Measurements from ENCODE around the gene ATP5F1E. TPM values are rescaled to one million over a fixed set of nuclear protein-coding genes. Genes with fewer than 3 reads are reported as not detected.

ATP5F1E gene
- 102 TPM for total RNA-seq (ENCODE audit: unreplicated experiment)
- long read RNA-seq, transcript ATP5F1E-201 (3 exons, 3,665 nt): major isoform, 592 of 593 reads
- long read RNA-seq, partial matches to known transcripts: 1 of 593 reads
- long read RNA-seq, other reads (novel, unspliced or antisense): 0 of 593 reads

- peaks cover 38% of the 10 kb centered on the region for H3K36me3 Mint-ChIP-seq (ENCODE audit: low read depth, unreplicated experiment)
- peak within 1 kb of the TSS; percentile 98 for H3K27ac Mint-ChIP-seq (ENCODE audit: unreplicated experiment)
- H3K4me3 Mint-ChIP-seq (ENCODE audit: unreplicated experiment): peak within 1 kb of the TSS; percentile 97
- no peak for TF ChIP-seq CTCF (IDR thresholded peaks at IDR 0.05; ENCODE audit: unreplicated experiment)
- H3K9me3 Mint-ChIP-seq (ENCODE audit: unreplicated experiment): no peaks in the 10 kb centered on the region
- DNase-seq (ENCODE audit: low spot score): peak; percentile 98
- H3K27me3 Mint-ChIP-seq (ENCODE audit: unreplicated experiment): peaks cover 2% of the 10 kb centered on the region
- H3K4me1 Mint-ChIP-seq (ENCODE audit: unreplicated experiment): peaks cover 34% of the 10 kb centered on the region
Measured at GRCh38 chr20:59032023-59032712, at the start of gene ATP5F1E. TSS of gene ATP5F1E (minus strand) at chr20:59032335. CDS start at chr20:59032251, 84 bp downstream.

GRCh38 chr20:59081036-59081435 is 48.9 kb upstream of the ATP5F1E start:
- Mint-ChIP-seq H3K4me3 (ENCODE audit: unreplicated experiment) (no peak overlapping the region), H3K36me3 (ENCODE audit: low read depth, unreplicated experiment) (no peaks in the 10 kb centered on the region), H3K4me1 (ENCODE audit: unreplicated experiment) (peaks cover 12% of the 10 kb centered on the region), H3K9me3 (ENCODE audit: unreplicated experiment) (no peaks in the 10 kb centered on the region), H3K27ac (ENCODE audit: unreplicated experiment) (peak overlapping the region; percentile 30), H3K27me3 (ENCODE audit: unreplicated experiment) (no peaks in the 10 kb centered on the region)
- no peak for DNase-seq (ENCODE audit: low spot score)
- TF ChIP-seq CTCF (IDR thresholded peaks at IDR 0.05; ENCODE audit: unreplicated experiment): no peak

- H3K27ac Mint-ChIP-seq (ENCODE audit: unreplicated experiment): no peak overlapping the region
- TF ChIP-seq CTCF (IDR thresholded peaks at IDR 0.05; ENCODE audit: unreplicated experiment): no peak
- H3K9me3 Mint-ChIP-seq (ENCODE audit: unreplicated experiment): no peaks in the 10 kb centered on the region
- no peak for DNase-seq (ENCODE audit: low spot score)
- H3K4me1 Mint-ChIP-seq (ENCODE audit: unreplicated experiment): peaks cover 12% of the 10 kb centered on the region
- H3K4me3 Mint-ChIP-seq (ENCODE audit: unreplicated experiment): no peak overlapping the region
- peaks cover 1% of the 10 kb centered on the region for H3K27me3 Mint-ChIP-seq (ENCODE audit: unreplicated experiment)
- H3K36me3 Mint-ChIP-seq (ENCODE audit: low read depth, unreplicated experiment): no peaks in the 10 kb centered on the region
Measured at GRCh38 chr20:59078231-59078630, 46.1 kb upstream of the ATP5F1E start.

GRCh38 chr20:59077705-59078104 is 45.6 kb upstream of the ATP5F1E start:
- Mint-ChIP-seq H3K4me3 (ENCODE audit: unreplicated experiment) (no peak overlapping the region), H3K4me1 (ENCODE audit: unreplicated experiment) (peaks cover 12% of the 10 kb centered on the region), H3K9me3 (ENCODE audit: unreplicated experiment) (no peaks in the 10 kb centered on the region), H3K36me3 (ENCODE audit: low read depth, unreplicated experiment) (no peaks in the 10 kb centered on the region), H3K27ac (ENCODE audit: unreplicated experiment) (no peak overlapping the region), H3K27me3 (ENCODE audit: unreplicated experiment) (peaks cover 1% of the 10 kb centered on the region)
- TF ChIP-seq CTCF (IDR thresholded peaks at IDR 0.05; ENCODE audit: unreplicated experiment): no peak
- no peak for DNase-seq (ENCODE audit: low spot score)

GRCh38 chr20:59075934-59076508 is 43.9 kb upstream of the ATP5F1E start:
- no peak for DNase-seq (ENCODE audit: low spot score)
- H3K4me1 Mint-ChIP-seq (ENCODE audit: unreplicated experiment): peaks cover 8% of the 10 kb centered on the region
- peaks cover 1% of the 10 kb centered on the region for H3K27me3 Mint-ChIP-seq (ENCODE audit: unreplicated experiment)
- no peak overlapping the region for H3K27ac Mint-ChIP-seq (ENCODE audit: unreplicated experiment)
- H3K4me3 Mint-ChIP-seq (ENCODE audit: unreplicated experiment): no peak overlapping the region
- TF ChIP-seq CTCF (IDR thresholded peaks at IDR 0.05; ENCODE audit: unreplicated experiment): no peak
- no peaks in the 10 kb centered on the region for H3K36me3 Mint-ChIP-seq (ENCODE audit: low read depth, unreplicated experiment)
- H3K9me3 Mint-ChIP-seq (ENCODE audit: unreplicated experiment): no peaks in the 10 kb centered on the region
